Stimulated activated CD4-positive, alpha-beta T cell treated with anti-CD3 and anti-CD28 coated beads, Interleukin-12 subunit alpha, Interleukin-12 subunit beta, amount 100 ng/mL, for 48 hours (primary cell): ENCODE results near the gene GDPD3.
A peak's percentile ranks its signal among the peaks of the same experiment; 100 is the strongest.

ENCODE experiments used
- DNase-seq, 3 donors: peaks; one replicate each; pipeline ENCODE4 v3.0.0-alpha.2; 2020; ENCODE audit warnings: low read depth in 2 of 3, low spot score in 1 of 3

Gene GDPD3

GRCh38 chr16:30078744-30079143 is 34.6 kb downstream of the GDPD3 start:
- DNase-seq, result no peak

GRCh38 chr16:30077656-30078055 is 35.7 kb downstream of the GDPD3 start:
- no peak for DNase-seq

GRCh38 chr16:30076276-30076791 is 37.0 kb downstream of the GDPD3 start:
- no peak for DNase-seq

GRCh38 chr16:30075503-30076275 is 37.6 kb downstream of the GDPD3 start, which contains the start of gene PPP4C:
TSS of gene PPP4C (plus strand) at chr16:30075994. CDS start at chr16:30076378, 384 bp downstream.
- DNase-seq, result peak; percentile 84 to 88 (median 86)

GRCh38 chr16:30070490-30070889 is 42.8 kb downstream of the GDPD3 start:
- no peak for DNase-seq

- no peak for DNase-seq
Measured at GRCh38 chr16:30069611-30070462, 43.5 kb downstream of the GDPD3 start.

- peak; percentile 30 to 51 (median 40) for DNase-seq
Measured at GRCh38 chr16:30068750-30069610, 44.4 kb downstream of the GDPD3 start.

GRCh38 chr16:30068333-30068732 is 45.0 kb downstream of the GDPD3 start:
- no peak for DNase-seq

- DNase-seq, result no peak
Measured at GRCh38 chr16:30067584-30067916, 45.8 kb downstream of the GDPD3 start.

- no peak for DNase-seq
Measured at GRCh38 chr16:30066761-30067583, 46.4 kb downstream of the GDPD3 start.

- peak in 1 of 3 donors; percentile 22 for DNase-seq
Measured at GRCh38 chr16:30065943-30066760, 47.2 kb downstream of the GDPD3 start.

GRCh38 chr16:30065102-30065942 is 48.0 kb downstream of the GDPD3 start, which contains the start of gene ALDOA:
TSS of gene ALDOA (plus strand) at chr16:30065760. CDS start at chr16:30066898, 1,138 bp downstream.
- peak; percentile 96 to 97 (median 97) for DNase-seq

GRCh38 chr16:30064729-30065101 is 48.6 kb downstream of the GDPD3 start:
- DNase-seq, result no peak

- DNase-seq, result peak; percentile 57 to 65 (median 63)
Measured at GRCh38 chr16:30063893-30064728, 49.2 kb downstream of the GDPD3 start.

- no peak for DNase-seq
Measured at GRCh38 chr16:30063278-30063892, 50.0 kb downstream of the GDPD3 start.

- no peak for DNase-seq
Measured at GRCh38 chr16:30060836-30061554, 52.3 kb downstream of the GDPD3 start.
